Measurements from ENCODE around the gene NAPG. TPM values are rescaled to one million over a fixed set of nuclear protein-coding genes. Genes with fewer than 3 reads are reported as not detected.
"Not testable (repeated sequence)": the region's sequence is repeated elsewhere in the genome, so short reads cannot be mapped to it uniquely, and the experiment has no call there.

The NAPG gene
- total and polyA plus RNA-seq, 4 experiments from 2014 or later, result 14.6 to 29.2 (median 22.1) TPM

DNA sequence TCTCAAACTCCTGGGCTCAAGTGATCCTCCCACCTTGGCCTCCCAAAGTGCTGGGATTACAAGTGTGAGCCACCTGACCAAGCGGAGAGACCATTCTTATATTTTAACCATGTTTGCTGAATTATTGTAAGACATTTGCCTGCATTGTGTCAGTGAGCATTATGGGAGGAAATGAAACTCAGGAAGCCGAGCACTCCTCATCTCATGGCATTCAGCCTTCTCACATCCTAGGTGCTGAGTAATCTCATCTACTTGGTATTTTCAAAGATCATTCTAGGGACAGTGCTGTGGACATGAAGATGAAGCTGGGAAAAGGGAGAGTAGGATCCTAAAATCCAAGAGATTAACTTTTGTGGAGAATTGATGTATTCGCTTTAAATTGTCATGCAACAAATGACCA, 66.1 kb downstream of the NAPG start:
- Mint-ChIP-seq H3K4me1 (peaks cover 0 to 2% (median 0%) of the 10 kb centered on the region in 4 donors), H3K4me3 (no peak overlapping the region), H3K27me3 (peaks cover 0 to 4% of the 10 kb centered on the region in 2 donors), H3K9me3 (peaks cover 0 to 4% (median 0%) of the 10 kb centered on the region in 8 donors), H3K27ac (no peak overlapping the region), H3K36me3 (no peaks in the 10 kb centered on the region)
- CTCF ChIA-PET (ENCODE audit: partially characterized antibody), result no interaction called here
- Histone ChIP-seq H3K4me3 (ENCODE audit: low read length in 2 of 2) (no peak overlapping the region), H3K4me1 (ENCODE audit: insufficient read depth, low read length) (no peaks in the 10 kb centered on the region), H3K27ac (ENCODE audit: low read depth, low read length) (no peak overlapping the region), H3K27me3 (ENCODE audit: insufficient read depth, low read length) (no peaks in the 10 kb centered on the region), H3K36me3 (ENCODE audit: insufficient read depth, low read length) (no peaks in the 10 kb centered on the region), H3K9me3 (ENCODE audit: control insufficient read depth in 1 of 2, low read length in 2 of 2) (no peaks in the 10 kb centered on the region)
- POLR2A ChIA-PET (ENCODE audit: partially characterized antibody), result no interaction called here
- no peak for DNase-seq
- intact Hi-C loops (cut with micrococcal nuclease), result no loop called here

DNA sequence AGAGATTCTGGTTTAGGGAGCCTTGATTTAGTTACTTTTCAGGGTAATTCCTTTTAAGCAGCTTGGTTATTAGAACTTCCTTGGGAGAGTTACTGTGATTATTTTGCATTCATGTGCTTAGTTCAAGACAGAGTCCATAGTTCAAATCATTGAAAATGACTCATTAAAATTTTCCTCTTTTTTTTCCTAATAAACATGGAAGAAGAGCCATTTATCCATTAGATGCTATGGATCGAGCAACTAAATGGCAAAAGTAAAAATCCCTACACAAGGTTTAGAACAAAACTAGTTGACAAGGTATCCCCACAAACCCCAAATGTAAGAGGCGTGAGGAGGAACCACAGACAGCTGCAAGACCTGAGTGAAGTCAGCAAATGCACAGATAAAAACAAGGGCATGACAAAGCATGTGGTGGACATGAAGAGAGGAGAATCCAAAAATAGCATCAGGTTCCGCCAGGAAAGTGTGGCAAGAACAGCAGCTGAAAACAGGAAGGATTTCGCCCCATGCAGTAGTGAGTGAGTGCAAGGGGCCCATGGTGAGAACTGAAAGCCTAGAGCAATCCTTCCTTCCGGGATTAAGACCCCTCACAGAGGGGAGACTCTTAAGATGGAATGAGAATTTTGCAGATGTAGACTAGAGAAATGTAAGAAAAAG, 67.7 kb downstream of the NAPG start:
- H3K9me3 ChIP-seq (ENCODE audit: control insufficient read depth in 1 of 2, low read length in 2 of 2); H3K27me3 ChIP-seq (ENCODE audit: insufficient read depth, low read length); H3K4me1 ChIP-seq (ENCODE audit: insufficient read depth, low read length); H3K4me3 ChIP-seq (ENCODE audit: low read length in 2 of 2); DNase-seq; CTCF ChIA-PET (ENCODE audit: partially characterized antibody); H3K27me3 Mint-ChIP-seq; H3K36me3 ChIP-seq (ENCODE audit: insufficient read depth, low read length); H3K27ac ChIP-seq (ENCODE audit: low read depth, low read length); POLR2A ChIA-PET (ENCODE audit: partially characterized antibody); intact Hi-C loops (cut with micrococcal nuclease); H3K4me1 Mint-ChIP-seq; H3K36me3 Mint-ChIP-seq; H3K4me3 Mint-ChIP-seq; H3K27ac Mint-ChIP-seq; H3K9me3 Mint-ChIP-seq: not testable (repeated sequence)

DNA sequence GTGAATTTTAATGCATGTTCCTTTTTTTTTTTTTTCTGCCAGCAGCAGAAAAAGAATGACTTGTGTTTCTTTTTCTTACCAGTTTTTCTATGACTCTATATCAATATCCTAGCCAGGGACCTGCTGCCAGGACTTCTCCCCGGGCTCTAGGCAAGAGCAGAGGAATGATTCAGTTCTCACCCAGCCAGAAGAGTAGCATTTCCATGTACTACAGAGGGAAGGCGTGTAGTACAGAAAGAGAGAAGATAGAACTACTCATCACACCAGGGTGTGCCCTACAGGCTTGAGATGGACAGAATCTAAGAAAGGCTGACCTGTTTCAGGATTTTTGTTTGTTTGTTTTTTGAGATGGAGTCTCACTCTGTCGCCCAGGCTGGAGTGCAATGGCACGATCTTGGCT, 70.1 kb downstream of the NAPG start:
- CTCF ChIA-PET (ENCODE audit: partially characterized antibody), result not testable (repeated sequence)

DNA sequence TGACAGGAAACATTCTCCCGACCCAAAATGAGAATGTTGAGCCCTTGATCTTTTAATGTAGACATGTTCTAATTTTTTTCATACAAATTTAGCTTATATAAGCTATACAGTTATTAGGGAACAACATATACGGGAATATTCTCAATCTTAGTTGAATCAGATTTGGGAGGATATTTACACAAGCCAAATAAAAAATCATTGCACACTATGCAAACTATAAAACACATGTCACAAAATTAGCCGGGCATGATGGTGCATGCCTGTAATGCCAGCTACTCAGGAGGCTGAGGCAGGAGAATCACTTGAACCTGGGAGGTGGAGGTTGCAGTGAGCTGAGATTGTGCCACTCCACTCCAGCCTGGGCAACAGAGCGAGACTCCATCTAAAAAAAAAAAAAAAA, 71.9 kb downstream of the NAPG start:
- CTCF ChIA-PET (ENCODE audit: partially characterized antibody), result interaction anchor here (0.7 kb wide), 1 partner anchor 37 kb away, joined by 3 read pairs; no protein-coding TSS in a partner anchor
- H3K27ac ChIP-seq (ENCODE audit: low read depth, low read length); H3K36me3 ChIP-seq (ENCODE audit: insufficient read depth, low read length); intact Hi-C loops (cut with micrococcal nuclease); H3K9me3 Mint-ChIP-seq; H3K4me1 ChIP-seq (ENCODE audit: insufficient read depth, low read length); H3K4me1 Mint-ChIP-seq; POLR2A ChIA-PET (ENCODE audit: partially characterized antibody); H3K9me3 ChIP-seq (ENCODE audit: control insufficient read depth in 1 of 2, low read length in 2 of 2); DNase-seq; H3K27me3 Mint-ChIP-seq; H3K36me3 Mint-ChIP-seq; H3K27me3 ChIP-seq (ENCODE audit: insufficient read depth, low read length); H3K4me3 Mint-ChIP-seq; H3K27ac Mint-ChIP-seq; H3K4me3 ChIP-seq (ENCODE audit: low read length in 2 of 2): not testable (repeated sequence)

More for the DNA sequence above, 70.1 kb downstream of the NAPG start:
- H3K9me3 ChIP-seq (ENCODE audit: control insufficient read depth in 1 of 2, low read length in 2 of 2); H3K4me3 ChIP-seq (ENCODE audit: low read length in 2 of 2); POLR2A ChIA-PET (ENCODE audit: partially characterized antibody); H3K27ac Mint-ChIP-seq; H3K27me3 ChIP-seq (ENCODE audit: insufficient read depth, low read length); H3K36me3 Mint-ChIP-seq; H3K36me3 ChIP-seq (ENCODE audit: insufficient read depth, low read length); intact Hi-C loops (cut with micrococcal nuclease); H3K27me3 Mint-ChIP-seq; H3K4me1 ChIP-seq (ENCODE audit: insufficient read depth, low read length); H3K4me3 Mint-ChIP-seq; DNase-seq; H3K27ac ChIP-seq (ENCODE audit: low read depth, low read length); H3K9me3 Mint-ChIP-seq; H3K4me1 Mint-ChIP-seq: not testable (repeated sequence)

DNA sequence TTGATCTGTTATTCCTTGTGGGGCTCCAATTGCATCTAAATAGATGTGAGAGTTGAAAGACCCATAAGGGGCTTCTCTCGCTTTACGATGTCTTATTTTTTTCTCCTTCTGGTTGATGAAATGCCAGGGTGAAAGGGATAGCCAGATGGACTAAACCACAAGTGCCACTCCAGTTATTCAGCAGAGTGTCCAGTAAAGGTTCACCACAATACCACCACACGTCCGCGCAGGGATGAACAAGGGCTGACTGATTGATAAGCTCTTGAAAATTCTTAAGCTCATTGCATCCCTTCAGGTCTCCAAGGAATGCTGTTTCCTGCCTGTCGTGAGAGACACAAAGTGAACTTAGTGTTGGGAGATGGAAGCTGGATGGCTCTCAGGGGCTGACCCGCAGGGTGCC, 74.9 kb downstream of the NAPG start:
- intact Hi-C loops (cut with micrococcal nuclease); H3K36me3 Mint-ChIP-seq; H3K4me1 Mint-ChIP-seq; H3K27me3 Mint-ChIP-seq; H3K27ac Mint-ChIP-seq; H3K9me3 ChIP-seq (ENCODE audit: control insufficient read depth in 1 of 2, low read length in 2 of 2); H3K4me1 ChIP-seq (ENCODE audit: insufficient read depth, low read length); POLR2A ChIA-PET (ENCODE audit: partially characterized antibody); H3K27me3 ChIP-seq (ENCODE audit: insufficient read depth, low read length); DNase-seq; CTCF ChIA-PET (ENCODE audit: partially characterized antibody); H3K36me3 ChIP-seq (ENCODE audit: insufficient read depth, low read length); H3K27ac ChIP-seq (ENCODE audit: low read depth, low read length); H3K4me3 ChIP-seq (ENCODE audit: low read length in 2 of 2); H3K4me3 Mint-ChIP-seq: not testable (repeated sequence)
- peaks cover 2 to 25% (median 21%) of the 10 kb centered on the region in 8 donors for H3K9me3 Mint-ChIP-seq

Other genes starting within 250 kb of the NAPG start
- not detected for gene APCDD1, start 71.4 kb upstream of the NAPG start, total RNA-seq
- not detected for gene APCDD1, start 71.4 kb upstream of the NAPG start, polyA plus RNA-seq